A549 (cell line): ENCODE data around the gene COX7B. TPM values are rescaled to one million over a fixed set of nuclear protein-coding genes. Genes with fewer than 3 reads are reported as not detected.
A peak's percentile ranks its signal among the peaks of the same experiment; 100 is the strongest.

Experiments
- ATAC-seq, 2 experiments: fragments of 200-7000 bp in 1 of 2; fragments of >200 bp in 1 of 2; cut with Nextera tagmentation in 1 of 2; cut with Tn5 transposase in 1 of 2; 3 replicates each; pipeline versions ENCODE4 v1.8.0 to v1.9.1; 2018 to 2020; ENCODE audit warnings: mild to moderate bottlenecking in 1 of 2, moderate library complexity in 1 of 2
- CTCF ChIA-PET: fragments of 300-600 bp; sonication (Branson Sonifier 250); formaldehyde crosslinking; extraction: SDS; loops from one replicate; lab custom pipeline; 2021; ENCODE audit warnings: antibody characterized with exemption, inconsistent platforms; lab: Yijun Ruan, JAX
- POLR2A ChIA-PET: fragments of 350-600 bp; formaldehyde crosslinking; extraction: SDS; loops from one replicate; lab custom pipeline; 2021; ENCODE audit warnings: antibody characterized with exemption, inconsistent platforms; lab: Yijun Ruan, JAX
- DNase-seq, 2 experiments: peaks; one replicate each; pipeline versions ENCODE4 v3.0.0 to v3.0.0-alpha.2; 2011 to 2016; ENCODE audit warnings: low read depth in 1 of 2, low spot score in 1 of 2
- FAIRE-seq: peaks from 2 replicates; lab custom pipeline; 2011; peaks lifted over from hg19 to GRCh38; lab: Jason Lieb, UNC
- H3K27ac ChIP-seq, 2 experiments: fragments of >200 bp; sonication (Bioruptor Twin); formaldehyde crosslinking; 3 replicates each; pipeline ENCODE4 v1.5.1; 2016 to 2017
- H3K4me1 ChIP-seq: fragments of >200 bp; sonication (Bioruptor Twin); formaldehyde crosslinking; 3 replicates; pipeline ENCODE4 v1.6.1; 2016
- H3K4me2 ChIP-seq: fragments of >200 bp; sonication (Bioruptor Twin); formaldehyde crosslinking; 3 replicates; pipeline ENCODE4 v1.6.1; 2016
- H3K4me3 ChIP-seq: fragments of >200 bp; sonication (Bioruptor Twin); formaldehyde crosslinking; 3 replicates; pipeline ENCODE4 v1.5.1; 2016
- H3K9me3 ChIP-seq: fragments of >200 bp; sonication (Bioruptor Twin); formaldehyde crosslinking; 3 replicates; pipeline ENCODE4 v1.6.1; 2016
- FOXS1 ChIP-seq: fragments of 250-450 bp; sonication (Bioruptor Pico); IDR thresholded peaks from 2 replicates; pipeline ENCODE4 v1.5.0; 2020; ENCODE audit warnings: mild to moderate bottlenecking, moderate library complexity
- KDM5A ChIP-seq: fragments of 200-600 bp; sonication (generic); IDR thresholded peaks from 2 replicates; pipeline ENCODE4 v1.6.1; 2016; ENCODE audit warnings: antibody characterized with exemption, mild to moderate bottlenecking
- MAFK ChIP-seq: fragments of 450-650 bp; IDR thresholded peaks from 2 replicates; pipeline ENCODE4 v1.6.1; 2014; ENCODE audit not compliant: partially characterized antibody
- TFCP2L1 ChIP-seq: fragments of 250-450 bp; sonication (Bioruptor Pico); IDR thresholded peaks from 2 replicates; pipeline ENCODE4 v1.5.0; 2021; ENCODE audit warnings: mild to moderate bottlenecking
- WGBS: methylation state at CpG from one replicate; pipeline ENCODE4 v1.1.6; 2017; ENCODE audit errors: missing lambda C conversion rate; 5-methylcytosine and 5-hydroxymethylcytosine counted together
- polyA plus RNA-seq, 4 experiments: library from polyadenylated mRNA; depleted of rRNA in 3 of 4; stranded (reverse); fragments of >200 nt; fragmentation: RNase III in 1 of 4; extraction: RNeasy Plus Mini Kit Qiagen cat#74134 plus additional on column Dnase treatment in 1 of 4; gene quantifications; 2 replicates in 3 of 4; 3 replicates in 1 of 4; pipeline ENCODE4 v1.2.3, GENCODE V29; 2011 to 2017
- small RNA-seq, 6 experiments: library from RNA; depleted of rRNA; stranded (forward); fragments of <200 nt; gene quantifications; one replicate each; pipeline ENCODE3, GENCODE V24; 2012

COX7B gene
- polyA plus RNA-seq, 2 of the 4 experiments (the other 2 are of a cell fraction), result 792 to 1,133 TPM

DNA sequence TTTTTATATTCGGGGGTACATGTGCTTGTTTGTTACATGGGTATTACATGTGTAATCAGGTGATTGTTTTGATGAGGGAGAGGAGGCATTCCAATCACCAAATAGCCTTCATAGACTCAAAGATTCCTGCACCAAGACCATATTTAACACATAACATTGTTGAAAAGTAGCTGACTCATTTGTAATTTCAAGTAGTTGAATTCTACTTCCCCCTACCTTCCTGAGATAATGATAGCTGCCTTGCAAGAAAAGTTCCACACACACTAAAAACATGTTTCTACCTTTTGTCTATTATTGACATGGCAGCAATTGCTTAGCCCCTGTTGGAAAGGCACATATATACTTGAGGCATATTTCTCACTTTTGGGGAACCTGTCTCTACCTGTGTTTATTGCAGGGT lies 54.0 kb downstream of the COX7B start:
- TF ChIP-seq KDM5A (no peak), MAFK (peak; percentile 22)
- ATAC-seq (peak in 1 of 2 experiments; percentile 42; a peak in 2 of 6 replicates), FAIRE-seq (peak; percentile 97), DNase-seq (peak in 1 of 2 experiments; percentile 9)
- H3K4me1 ChIP-seq, result peaks cover 32% of the 10 kb centered on the region
- CTCF ChIA-PET, result interaction anchor here (0.6 kb wide), 1 partner anchor 48 kb away, joined by 3 read pairs; no protein-coding TSS in a partner anchor
- POLR2A ChIA-PET, result no interaction called here
- H3K4me2 ChIP-seq, result peak overlapping the region; percentile 68
- 33% methylated on average over 1 of the region's 1 CpG for WGBS
- H3K27ac ChIP-seq, result peak overlapping the region; percentile 41 to 55; a peak in 4 of 6 replicates
- 0 out of 3 replicates have a peak, but pooled peaks cover under 1% of the 10 kb centered on the region for H3K9me3 ChIP-seq
- no peak overlapping the region for H3K4me3 ChIP-seq

DNA sequence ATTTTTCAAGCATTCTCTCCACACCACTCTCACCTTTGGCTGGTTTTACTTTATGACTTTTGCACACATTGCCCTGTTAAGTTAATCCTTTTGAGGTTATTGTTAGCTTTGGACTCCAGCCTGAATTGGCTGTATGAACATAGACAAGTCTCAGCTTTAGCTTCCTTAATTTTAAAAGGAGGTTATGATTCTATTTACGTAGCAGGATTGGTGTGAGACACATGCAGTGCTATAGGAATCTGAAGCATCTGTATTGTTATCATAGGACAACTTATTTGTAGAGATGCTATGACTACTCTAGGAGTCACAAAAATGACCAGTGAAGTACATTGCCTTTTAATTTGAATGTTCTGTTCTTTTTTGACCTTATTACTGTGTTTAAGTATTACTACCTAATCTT lies 54.4 kb downstream of the COX7B start:
- peak overlapping the region; percentile 68 for H3K4me2 ChIP-seq
- TF ChIP-seq TFCP2L1 (CRISPR knock-in tag) (no peak), FOXS1 (CRISPR knock-in tag) (no peak)
- ATAC-seq (peak; percentile 47 to 79; a peak in 4 of 6 replicates), DNase-seq (peak in 1 of 2 experiments; percentile 29), FAIRE-seq (no peak)
- POLR2A ChIA-PET, result no interaction called here
- H3K27ac ChIP-seq, result peak overlapping the region; percentile 41 to 55; a peak in 4 of 6 replicates
- CTCF ChIA-PET, result interaction anchor here (0.6 kb wide), 1 partner anchor 48 kb away, joined by 3 read pairs; no protein-coding TSS in a partner anchor
- H3K4me1 ChIP-seq, result peaks cover 32% of the 10 kb centered on the region
- H3K9me3 ChIP-seq, result 0 out of 3 replicates have a peak, but pooled peaks cover 4% of the 10 kb centered on the region
- H3K4me3 ChIP-seq, result no peak overlapping the region
- WGBS, result 12% methylated on average over 1 of the region's 1 CpG

Small RNA genes lying within 50 kb of the gene (small RNA-seq; reads per million reads assigned to genes)
- 0 reads per million in 6 experiments for gene RN7SL460P

Other genes with a start within 250 kb of the COX7B start
- 81.8 and 97.1 TPM in 2 replicates for gene ATRX, start 113.3 kb upstream of the COX7B start, polyA plus RNA-seq (2011; rRNA removed)
- 34.1 to 35.2 TPM (median 34.7 TPM) in 3 replicates for gene ATRX, start 113.3 kb upstream of the COX7B start, polyA plus RNA-seq (2017; fragmentation: RNase III; extraction: RNeasy Plus Mini Kit Qiagen cat#74134 plus additional on column Dnase treatment)
- gene MAGT1, start 4.0 kb upstream of the COX7B start, polyA plus RNA-seq (2011; rRNA removed), result 81.6 and 86.4 TPM in 2 replicates
- 39.5 to 44.7 TPM (median 44.3 TPM) in 3 replicates for gene MAGT1, start 4.0 kb upstream of the COX7B start, polyA plus RNA-seq (2017; fragmentation: RNase III; extraction: RNeasy Plus Mini Kit Qiagen cat#74134 plus additional on column Dnase treatment)
- gene ATP7A, start 11.2 kb downstream of the COX7B start, polyA plus RNA-seq (2011; rRNA removed), result 12.2 and 13.0 TPM in 2 replicates
- 6.0 to 6.8 TPM (median 6.5 TPM) in 3 replicates for gene ATP7A, start 11.2 kb downstream of the COX7B start, polyA plus RNA-seq (2017; fragmentation: RNase III; extraction: RNeasy Plus Mini Kit Qiagen cat#74134 plus additional on column Dnase treatment)
- 0.22 TPM in 1 of 2 replicates, not detected in the other for gene PGAM4, start 70.2 kb downstream of the COX7B start, polyA plus RNA-seq (2011; rRNA removed)
- 0.17 TPM in 1 of 3 replicates, not detected in the others for gene PGAM4, start 70.2 kb downstream of the COX7B start, polyA plus RNA-seq (2017; fragmentation: RNase III; extraction: RNeasy Plus Mini Kit Qiagen cat#74134 plus additional on column Dnase treatment)
- gene PGK1, start 204.8 kb downstream of the COX7B start, polyA plus RNA-seq (2011; rRNA removed), result 689 and 781 TPM in 2 replicates
- 329 to 351 TPM (median 333 TPM) in 3 replicates for gene PGK1, start 204.8 kb downstream of the COX7B start, polyA plus RNA-seq (2017; fragmentation: RNase III; extraction: RNeasy Plus Mini Kit Qiagen cat#74134 plus additional on column Dnase treatment)
- gene TAF9B, start 240.2 kb downstream of the COX7B start, polyA plus RNA-seq (2011; rRNA removed), result 36.2 and 43.4 TPM in 2 replicates
- 14.5 to 17.0 TPM (median 14.6 TPM) in 3 replicates for gene TAF9B, start 240.2 kb downstream of the COX7B start, polyA plus RNA-seq (2017; fragmentation: RNase III; extraction: RNeasy Plus Mini Kit Qiagen cat#74134 plus additional on column Dnase treatment)